NCI-H2227 treated with DMSO at 0.1 percent for 48 hours (cell line): ENCODE measurements around the gene SLC9C2.
"Not testable (repeated sequence)": the region's sequence is repeated elsewhere in the genome, so short reads cannot be mapped to it uniquely, and the experiment has no call there.

Experiments used
- DNase-seq: peaks from one replicate; lab custom pipeline; 2025; lab: John Stamatoyannopoulos, UW

SLC9C2 gene

GRCh38 chr1:173603056-173603591, at the start of gene SLC9C2:
SLC9C2 (minus strand) TSS chr1:173603072; CDS start chr1:173601776, 1,296 bp downstream.
- DNase-seq, result no peak

- DNase-seq, result no peak
These were observed 46.2 kb upstream of the SLC9C2 start for GRCh38 chr1:173648880-173649605.

- DNase-seq, result no peak
These were observed 43.8 kb upstream of the SLC9C2 start for GRCh38 chr1:173646656-173647055.

- not testable (repeated sequence) for DNase-seq
These were observed 39.7 kb upstream of the SLC9C2 start for GRCh38 chr1:173642450-173643139.

- DNase-seq, result no peak
These were observed 36.2 kb upstream of the SLC9C2 start for GRCh38 chr1:173639102-173639501.

GRCh38 chr1:173638043-173639021, 35.5 kb upstream of the SLC9C2 start:
- DNase-seq, result no peak

GRCh38 chr1:173637236-173638042, 34.6 kb upstream of the SLC9C2 start:
- not testable (repeated sequence) for DNase-seq

GRCh38 chr1:173635116-173635515, 32.2 kb upstream of the SLC9C2 start, which contains the start of gene TEX50:
TEX50 (plus strand) TSS chr1:173635338; CDS start chr1:173635522, 184 bp downstream.
- no peak for DNase-seq

GRCh38 chr1:173628888-173629287, 26.0 kb upstream of the SLC9C2 start:
- DNase-seq, result no peak

GRCh38 chr1:173627269-173627668, 24.4 kb upstream of the SLC9C2 start:
- DNase-seq, result no peak

- no peak for DNase-seq
These were observed 14.0 kb upstream of the SLC9C2 start for GRCh38 chr1:173616859-173617258.

GRCh38 chr1:173613086-173613485, 10.2 kb upstream of the SLC9C2 start:
- not testable (repeated sequence) for DNase-seq

- no peak for DNase-seq
These were observed 5.8 kb upstream of the SLC9C2 start for GRCh38 chr1:173608503-173609216.

- no peak for DNase-seq
These were observed 1.3 kb downstream of the SLC9C2 start for GRCh38 chr1:173601588-173601987.

GRCh38 chr1:173596097-173596825, 6.6 kb downstream of the SLC9C2 start:
- no peak for DNase-seq

GRCh38 chr1:173591138-173591537, 11.7 kb downstream of the SLC9C2 start:
- DNase-seq, result not testable (repeated sequence)

GRCh38 chr1:173590557-173590956, 12.3 kb downstream of the SLC9C2 start:
- no peak for DNase-seq

GRCh38 chr1:173581383-173582079, 21.3 kb downstream of the SLC9C2 start:
- no peak for DNase-seq

GRCh38 chr1:173580658-173581057, 22.2 kb downstream of the SLC9C2 start:
- no peak for DNase-seq
